HG02763 (cell line): Measurements from ENCODE around the gene PRDM16.

ENCODE experiments used
- ATAC-seq: cut with Tn5 transposase; IDR thresholded peaks from one replicate; pipeline ENCODE4 v1.9.1; 2021; ENCODE audit warnings: mild to moderate bottlenecking, moderate library complexity; ENCODE audit not compliant: unreplicated experiment

Gene PRDM16

DNA sequence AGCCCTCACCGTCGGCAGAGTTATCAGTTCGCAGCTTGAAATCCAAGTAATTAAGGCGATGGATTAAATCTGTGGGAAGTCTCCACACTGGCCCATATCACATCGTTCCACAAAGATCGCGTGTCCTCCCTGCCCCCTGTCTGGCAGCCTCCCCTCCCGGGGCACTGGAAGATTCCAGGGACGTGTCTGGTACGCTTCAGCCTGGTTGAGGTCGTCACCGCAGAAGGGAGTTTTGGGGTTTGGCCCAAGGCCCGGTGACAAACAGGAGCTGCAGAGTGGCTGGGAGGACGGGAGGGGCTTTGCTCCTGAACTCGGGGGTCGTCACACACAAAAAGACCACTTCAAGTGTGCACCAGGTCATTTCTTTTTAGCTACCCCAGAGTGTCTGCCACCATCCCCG, 51.1 kb downstream of the PRDM16 start:
- ATAC-seq: no peak

DNA sequence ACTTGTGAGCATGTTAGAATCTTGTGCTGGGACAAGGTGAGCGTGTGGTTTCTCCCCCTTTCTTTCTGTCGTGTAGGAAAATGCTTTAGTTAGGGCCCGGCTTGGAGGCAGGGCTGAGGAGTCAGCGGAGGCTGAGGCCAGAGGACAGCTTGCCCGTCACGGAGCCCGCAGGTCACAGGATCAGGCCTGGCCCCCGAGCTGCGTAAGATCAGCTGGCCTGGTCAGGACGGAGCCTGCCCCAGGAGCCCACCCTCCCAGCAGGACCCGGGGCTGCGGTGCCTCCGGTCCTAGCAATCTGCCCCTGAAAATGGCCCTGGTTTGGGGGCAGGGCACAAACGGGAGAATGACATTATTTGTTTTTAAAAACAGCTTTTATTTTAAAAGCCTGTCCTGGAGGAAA, 52.0 kb downstream of the PRDM16 start:
- no peak for ATAC-seq

DNA sequence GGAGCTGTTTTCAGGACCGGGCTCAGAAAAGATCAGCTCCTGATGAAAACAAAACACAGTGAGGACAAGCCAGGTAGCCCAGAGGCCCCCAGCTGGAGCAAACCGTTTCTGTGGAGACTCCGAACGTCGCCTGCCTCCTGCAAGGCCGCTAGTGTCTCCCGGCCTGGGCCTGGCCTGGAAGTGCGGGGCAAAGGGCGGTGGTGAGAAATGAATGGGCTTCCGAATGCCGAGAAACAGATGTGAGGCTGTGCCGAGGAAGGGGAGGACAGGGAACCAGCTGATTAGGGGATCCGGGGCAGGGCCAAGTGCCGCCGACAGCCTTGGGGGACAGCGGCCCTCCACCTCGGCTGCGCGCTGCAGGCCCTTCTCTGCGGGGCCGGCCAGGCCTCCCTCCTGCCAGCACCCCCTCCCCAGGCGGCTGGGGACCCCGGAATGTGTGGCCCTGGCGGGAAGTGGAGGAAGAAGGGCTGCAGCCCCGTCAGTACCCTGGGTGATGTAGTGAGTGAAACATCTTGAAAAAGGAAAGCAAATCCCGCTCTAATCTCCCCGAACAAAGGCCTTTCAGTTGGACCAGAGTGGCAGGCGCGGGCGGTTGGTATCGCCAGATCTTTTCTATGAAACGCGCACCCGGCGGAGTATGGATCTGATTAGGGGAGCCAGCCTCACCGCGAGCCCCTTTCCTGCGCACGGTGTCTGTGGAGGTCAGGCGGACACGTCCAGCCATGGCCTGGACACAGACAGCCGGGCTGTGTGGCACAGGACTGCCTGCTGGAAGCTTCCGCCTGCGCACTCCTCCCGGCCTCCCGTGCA, 52.6 kb downstream of the PRDM16 start:
- ATAC-seq: no peak

DNA sequence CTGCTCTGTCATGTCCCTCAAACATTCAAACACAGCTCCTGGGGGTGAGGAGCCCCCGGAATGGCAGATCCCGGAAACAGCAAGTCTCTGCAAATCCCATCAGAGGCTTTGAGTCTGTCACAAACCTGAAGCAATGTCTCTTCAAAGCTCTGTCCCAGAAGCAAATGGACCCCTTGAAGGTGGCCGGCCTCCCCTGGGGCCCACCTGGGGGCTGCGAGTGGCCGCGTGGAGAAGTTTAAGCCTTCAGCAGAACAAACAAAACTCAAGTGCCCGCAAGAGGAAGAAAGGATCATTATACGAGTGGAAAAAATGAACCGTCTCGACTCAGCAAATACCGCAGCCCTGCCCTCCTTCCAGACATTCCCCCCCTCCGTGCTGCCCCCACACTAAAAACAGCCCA, 53.3 kb downstream of the PRDM16 start:
- no peak for ATAC-seq

DNA sequence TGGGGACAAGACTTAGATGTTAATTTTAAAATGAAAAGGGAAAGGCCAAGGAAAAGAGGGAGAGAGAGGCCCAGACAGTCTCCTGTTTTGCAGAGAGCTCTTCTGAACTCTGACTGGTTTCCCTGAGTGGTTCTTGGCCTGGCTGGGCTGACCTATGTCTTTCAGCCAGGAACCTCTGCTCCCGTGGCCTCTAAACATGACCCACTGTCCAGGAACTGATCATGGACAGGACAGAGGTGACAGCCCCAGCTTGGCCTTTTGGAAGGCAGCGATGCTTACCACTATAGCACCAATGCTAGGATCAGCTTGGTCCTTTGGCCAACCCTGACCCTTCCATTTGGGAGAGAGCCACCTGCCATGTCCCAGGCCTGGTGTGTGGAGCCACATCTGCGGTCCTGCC, 55.2 kb downstream of the PRDM16 start:
- ATAC-seq: no peak

DNA sequence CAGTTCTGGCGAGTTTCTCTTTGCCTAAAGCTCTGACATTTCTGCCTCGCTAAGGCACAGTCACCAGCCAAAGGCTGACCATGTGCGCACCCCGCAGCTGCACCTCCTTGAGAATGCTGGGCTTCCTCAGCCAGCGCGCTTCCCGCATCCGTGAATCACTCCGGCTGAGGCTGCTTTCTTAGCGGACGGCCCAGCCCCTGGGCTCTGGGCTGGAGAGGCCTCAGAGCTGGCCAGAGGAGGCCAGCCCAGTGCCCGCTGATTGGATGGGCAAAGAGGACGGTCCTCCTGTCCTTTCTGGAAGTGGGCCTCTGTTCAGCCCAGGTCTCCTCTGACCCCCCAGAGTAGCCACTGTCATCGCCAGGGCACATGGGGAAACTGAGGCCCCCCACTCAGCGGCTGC, 56.1 kb downstream of the PRDM16 start:
- ATAC-seq: no peak

DNA sequence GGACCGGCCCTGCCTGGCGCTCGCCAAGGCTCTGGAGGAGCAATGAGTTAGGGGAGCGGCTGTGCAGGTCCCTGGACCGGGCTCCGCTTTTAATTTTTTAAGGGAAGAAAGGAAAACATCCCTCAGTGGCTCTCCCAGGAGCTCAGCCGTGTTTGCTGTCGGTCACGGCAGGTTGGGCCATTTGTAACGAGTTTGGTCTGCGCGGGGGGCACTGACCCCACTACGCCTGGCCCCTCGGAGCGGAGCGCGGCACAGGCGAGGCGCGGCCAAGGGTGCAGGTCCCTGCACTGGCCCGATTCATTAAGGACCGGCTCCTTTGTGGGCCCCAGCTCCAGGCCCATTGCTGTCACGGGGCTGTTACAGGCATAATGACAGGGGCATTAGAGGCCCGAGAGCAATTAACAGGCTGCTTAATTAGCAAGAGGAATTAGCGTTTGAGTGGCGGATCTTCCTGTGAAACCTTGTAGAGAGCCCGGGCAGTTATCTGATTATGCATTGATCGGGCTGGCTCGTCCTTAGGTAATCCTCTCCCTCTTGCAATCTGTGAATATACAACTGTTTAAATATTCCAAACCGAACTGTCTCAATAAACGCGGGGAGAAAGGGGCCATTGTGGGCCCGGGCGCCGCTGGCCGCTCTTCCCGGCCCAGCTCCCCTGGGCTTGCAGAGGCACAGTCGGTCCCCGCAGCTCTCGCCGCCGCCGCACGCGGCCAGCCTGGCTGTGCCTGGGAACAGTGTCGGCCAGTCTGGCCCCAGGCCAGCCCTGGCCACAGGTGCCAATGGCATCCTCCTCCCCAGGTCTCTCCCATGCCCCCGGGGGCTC, 56.8 kb downstream of the PRDM16 start:
- ATAC-seq: no peak

DNA sequence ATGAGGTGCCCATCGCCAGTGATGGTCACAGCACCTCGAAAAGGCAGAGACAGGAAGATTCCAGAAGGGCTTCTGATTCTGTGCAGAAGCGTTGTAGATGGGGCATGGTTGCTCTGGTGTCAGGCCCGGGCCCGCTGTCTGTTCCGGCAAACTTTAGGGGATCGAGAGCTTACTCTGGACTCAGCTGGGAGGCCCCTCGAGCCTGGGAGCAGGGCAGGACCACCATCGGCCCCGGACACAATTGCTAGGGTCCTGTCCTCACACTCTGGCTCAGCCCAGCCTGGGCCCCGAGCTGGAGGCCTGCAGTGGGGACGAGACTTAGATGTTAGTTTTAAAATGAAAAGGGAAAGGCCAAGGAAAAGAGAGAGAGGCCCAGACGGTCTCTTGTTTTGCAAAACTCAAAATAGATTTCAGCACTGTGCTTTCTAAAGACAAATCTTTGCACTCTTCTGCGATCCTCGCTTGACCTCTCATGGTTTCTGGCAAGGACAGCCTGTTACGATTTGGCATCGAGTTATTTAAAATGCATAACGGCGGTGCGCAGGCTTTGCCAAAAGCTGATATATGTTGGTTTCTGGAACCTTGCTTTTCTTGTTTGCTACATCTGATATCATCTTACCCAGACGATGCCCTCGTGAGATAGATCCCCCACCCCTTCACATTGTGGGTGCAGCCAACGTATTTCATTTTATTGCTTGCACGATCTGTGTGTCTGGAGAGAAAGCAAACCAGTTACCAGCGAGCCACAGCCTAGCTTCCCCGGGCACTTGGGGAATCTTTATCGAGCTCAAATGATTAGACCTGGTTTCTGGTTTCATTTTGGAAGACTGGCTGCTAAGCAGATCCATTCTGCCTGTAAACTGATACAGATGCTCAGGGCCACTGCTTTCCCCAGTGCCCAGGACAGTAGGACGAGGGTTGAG, 58.0 kb downstream of the PRDM16 start:
- ATAC-seq: no peak

DNA sequence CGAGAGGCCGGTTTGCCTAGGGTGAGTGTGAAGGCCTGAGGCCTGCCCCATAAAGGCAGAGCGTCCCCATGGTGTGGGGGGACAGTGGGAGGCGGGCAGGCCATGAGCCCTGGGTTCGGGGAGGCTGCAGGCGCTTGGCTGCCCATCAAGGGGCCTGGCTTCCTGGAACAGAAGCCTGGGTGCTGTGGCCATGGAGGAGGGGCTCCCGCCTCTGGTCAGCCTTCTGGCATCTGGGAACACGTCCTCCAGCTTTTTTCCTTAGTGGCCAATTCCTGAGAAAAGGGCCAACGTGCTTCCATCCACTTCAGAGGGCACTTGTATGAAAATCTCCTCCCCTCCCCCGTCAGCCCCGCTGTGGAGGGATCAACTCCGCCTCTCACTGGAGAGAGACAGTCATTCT, 58.7 kb downstream of the PRDM16 start:
- no peak for ATAC-seq

DNA sequence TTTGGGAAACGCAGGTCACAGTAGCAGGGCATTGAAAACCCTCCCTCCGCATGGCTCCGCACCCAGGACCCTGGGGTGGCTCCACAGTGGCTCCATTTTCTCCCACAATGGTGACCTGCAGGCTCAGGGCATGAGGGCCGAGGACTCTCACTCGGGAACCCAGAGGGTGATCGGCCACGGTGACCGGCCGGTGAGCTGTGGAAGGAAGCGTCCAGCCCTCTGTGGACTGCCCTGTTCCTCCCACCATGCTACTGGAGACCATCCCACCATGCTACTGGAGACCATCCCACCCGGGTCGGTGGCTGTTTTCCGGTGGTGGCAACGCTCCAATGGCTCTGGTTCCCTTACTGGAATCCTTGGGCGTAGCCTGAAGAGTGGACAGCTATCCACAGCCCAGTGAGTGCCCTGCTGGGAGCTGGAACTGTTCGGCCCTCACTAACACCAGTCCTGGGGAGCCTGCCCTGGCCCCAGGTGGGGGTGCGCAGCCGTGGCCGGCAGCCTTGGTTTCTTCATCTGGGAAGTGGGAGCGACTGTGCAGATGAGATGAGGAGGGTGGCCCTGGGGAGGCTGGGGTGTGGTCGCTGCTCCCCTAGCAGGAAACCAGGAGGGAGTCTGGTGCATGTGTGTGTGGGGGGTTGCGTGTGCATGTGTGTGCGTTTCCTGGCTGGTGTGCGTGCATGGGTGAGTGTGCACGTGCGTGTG, 59.6 kb downstream of the PRDM16 start:
- no peak for ATAC-seq

DNA sequence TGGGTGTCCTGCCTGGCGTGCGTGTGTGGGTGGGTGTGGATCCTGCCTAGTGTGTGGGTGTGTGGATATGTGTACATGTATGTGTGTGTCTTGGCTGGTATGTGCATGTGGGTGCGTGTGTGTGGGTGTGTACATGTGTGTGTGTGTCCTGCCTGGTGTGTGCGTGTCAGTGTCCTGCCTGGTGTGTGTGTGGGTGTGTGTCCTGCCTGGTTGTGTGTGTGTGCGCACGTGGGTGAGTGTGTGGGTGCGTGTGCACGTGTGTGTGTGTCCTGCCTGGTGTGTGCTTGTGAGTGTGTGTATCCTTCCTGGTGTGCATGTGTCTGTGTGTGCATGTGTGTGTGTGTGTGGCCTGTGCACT, 60.1 kb downstream of the PRDM16 start:
- no peak for ATAC-seq

DNA sequence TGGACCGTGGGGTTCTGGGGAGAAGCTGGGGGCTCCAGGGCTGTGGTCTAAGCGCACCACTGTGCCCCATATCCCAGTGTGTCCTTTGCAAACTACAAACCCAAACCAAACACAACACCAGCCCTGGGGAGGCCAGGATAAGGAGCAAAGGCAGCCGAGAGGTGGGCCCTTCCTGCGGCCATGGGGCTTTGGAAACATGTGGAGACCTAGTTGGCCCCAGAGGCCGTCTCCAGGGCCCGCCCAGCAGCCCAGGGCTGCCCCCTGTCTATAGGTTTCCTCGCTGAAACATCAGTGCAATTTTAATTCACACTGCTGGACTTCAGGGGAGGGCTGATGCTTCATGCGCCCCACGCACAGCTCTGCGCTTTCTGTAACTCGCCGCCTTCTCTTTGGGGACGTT, 61.3 kb downstream of the PRDM16 start:
- ATAC-seq: no peak

DNA sequence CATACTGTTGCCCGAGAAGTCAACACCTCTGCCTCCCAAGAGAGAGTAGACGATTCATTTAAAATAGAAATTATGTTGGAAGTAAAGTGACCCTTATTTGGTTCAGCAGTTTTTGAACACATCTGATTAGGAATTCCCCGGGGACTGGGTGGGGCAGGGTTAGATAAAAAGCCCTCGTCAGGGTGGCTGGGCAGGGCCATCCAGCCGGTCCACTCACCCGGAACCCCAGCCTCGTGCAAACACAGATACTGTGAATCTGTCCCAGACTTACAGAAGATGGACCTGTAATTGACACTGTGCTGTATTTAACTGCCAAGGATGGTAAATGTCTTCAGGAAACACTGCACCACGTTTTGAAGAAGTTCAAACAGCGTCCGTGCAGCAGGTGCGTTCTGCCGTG, 63.7 kb downstream of the PRDM16 start:
- ATAC-seq: no peak

DNA sequence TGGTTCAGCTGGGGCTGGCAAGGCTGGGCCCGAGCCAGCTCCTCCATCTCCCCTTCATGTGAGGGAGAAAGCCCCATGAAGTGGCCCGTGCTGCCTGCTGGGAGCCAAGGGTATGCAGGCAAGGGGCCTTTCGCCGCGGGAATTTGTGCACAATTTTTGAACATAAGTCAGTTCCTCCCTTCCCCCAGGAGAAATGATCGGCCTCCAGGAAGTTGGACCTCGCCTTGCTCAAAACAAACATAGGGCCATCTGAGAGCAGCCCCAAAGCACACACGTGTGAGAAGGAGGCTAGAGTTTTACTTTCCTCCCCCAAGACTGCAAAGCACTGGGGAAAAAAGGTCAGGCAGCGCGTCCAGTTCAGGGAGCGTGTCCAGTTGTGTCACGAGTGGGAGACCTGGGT, 64.7 kb downstream of the PRDM16 start:
- ATAC-seq: no peak

DNA sequence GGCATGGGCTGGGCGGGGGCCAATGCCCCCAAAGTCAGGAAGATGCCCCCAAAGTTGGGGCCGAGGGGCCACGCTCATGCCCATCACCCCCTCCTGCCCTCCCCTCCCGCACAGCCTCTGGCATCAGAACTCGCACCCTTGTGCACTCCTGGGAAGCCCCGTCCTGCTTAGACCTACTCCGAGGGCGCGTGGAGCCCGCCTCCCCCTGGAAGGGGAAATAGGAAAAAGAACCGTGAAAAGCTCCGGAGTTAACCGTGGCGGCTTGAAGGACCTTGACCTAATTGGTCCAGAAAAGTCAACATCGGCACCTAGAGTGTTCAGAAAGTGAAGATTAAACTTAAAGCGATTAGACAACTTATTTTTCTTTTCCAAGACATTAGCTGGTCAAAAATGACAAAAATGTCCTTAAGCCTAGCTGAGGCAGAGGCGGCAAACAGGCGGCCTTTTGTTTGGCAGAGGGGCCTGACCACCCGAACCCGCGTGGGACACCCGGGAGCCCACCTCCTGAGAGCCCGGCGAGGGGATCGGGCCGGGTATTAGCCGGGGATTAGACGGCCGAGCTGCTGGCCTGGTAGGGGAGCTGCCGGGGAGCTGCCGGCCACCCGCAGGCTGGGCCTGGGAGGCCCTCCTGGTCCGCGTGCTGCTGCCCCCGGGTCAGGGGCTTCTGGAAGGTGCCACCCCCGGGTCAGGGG, 65.5 kb downstream of the PRDM16 start:
- ATAC-seq: no peak

DNA sequence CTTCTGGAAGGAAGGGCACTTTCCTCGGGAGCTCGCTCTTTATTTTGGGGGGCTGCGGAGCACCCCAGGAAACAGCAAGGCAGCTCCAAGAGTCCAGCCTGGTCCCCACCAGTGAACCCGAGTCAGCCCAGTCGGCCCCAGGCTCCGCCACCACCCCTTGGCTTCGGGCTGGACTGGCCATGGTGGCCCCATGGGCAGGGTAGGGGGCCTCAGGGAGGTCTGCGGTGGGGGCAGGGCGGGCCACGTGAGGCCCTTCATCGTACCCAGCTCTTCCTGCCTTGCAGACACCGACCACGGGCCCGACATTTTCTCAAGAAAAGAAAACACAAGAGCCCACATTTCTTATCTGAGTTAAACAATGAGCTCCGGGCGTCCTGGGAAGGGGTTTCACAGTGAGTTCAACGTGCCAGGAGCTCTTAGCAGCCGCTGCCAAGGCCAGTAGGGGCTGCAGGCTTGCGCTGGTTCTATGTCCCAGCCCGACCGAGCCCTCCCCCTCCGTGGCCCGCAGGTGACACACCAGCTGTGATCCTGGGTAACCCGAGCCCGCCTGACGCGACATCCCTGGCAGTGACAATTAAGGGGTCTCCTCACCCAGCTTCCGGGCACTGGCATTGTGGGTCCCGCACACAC, 66.2 kb downstream of the PRDM16 start:
- ATAC-seq: no peak

DNA sequence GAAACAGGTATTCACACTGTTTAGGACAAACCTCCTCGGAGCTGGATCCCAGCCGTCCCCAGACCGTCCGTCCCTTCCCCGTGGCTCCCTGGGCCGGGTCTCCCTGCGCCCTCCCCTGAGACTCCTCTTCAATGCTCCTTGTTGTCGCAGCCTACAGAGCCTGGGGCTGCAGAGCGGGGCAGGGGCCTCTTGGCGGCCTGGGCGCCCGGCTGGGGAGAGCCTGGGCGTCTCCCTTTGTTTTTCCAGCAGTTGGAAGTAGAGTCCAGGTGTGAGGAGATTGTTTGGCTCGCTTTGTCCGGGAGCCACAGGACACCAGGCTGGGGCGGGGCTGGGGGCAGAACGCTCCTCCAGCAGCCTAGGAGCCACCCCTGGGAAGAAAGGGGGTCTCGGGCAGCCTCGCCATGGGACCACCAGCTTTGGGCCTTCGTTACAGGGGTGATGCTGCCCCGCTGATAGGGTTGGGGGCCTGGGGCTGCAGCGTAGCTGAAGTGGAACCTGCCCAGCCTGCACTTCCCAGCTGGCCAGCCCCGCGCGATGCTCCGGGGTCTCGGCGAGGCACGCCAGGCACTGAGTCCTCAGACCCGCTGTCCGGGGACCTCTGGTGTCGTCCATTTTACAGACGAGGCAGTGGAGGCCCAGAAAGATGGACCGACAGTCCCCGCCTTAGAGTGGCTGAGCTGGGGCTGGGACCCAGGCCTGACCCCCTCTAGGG, 66.9 kb downstream of the PRDM16 start:
- no peak for ATAC-seq

DNA sequence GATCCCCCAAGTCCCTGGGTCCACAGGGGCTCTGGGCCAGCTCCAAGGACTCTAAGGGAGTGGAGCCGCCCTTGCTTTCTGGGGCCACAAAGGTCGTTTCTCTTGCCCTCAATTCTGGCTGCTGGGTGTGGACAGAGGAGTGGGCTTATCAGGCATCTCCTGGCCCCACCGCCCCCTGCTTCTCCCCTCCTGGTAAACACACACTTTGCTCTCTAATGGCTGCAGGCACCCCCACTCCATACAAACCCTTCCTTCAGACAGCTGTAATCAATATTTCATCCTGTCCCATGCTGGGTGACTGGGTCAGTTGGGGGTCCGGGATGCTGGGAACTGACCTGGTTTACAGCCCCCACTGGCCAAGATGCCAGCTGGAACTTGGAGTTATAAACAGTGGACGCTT, 67.5 kb downstream of the PRDM16 start:
- ATAC-seq: no peak
